Measurements from ENCODE around the gene TNS1.

- no peak for TF ChIP-seq CTCF (IDR thresholded peaks at IDR 0.05)
- no peak for TF ChIP-seq SIN3A (IDR thresholded peaks at IDR 0.05; ENCODE audit: borderline replicate concordance, insufficient read depth, low read depth, low read length)
These were observed 14.6 kb upstream of the TNS1 start for GRCh38 chr2:218017211-218018053.

All from Panc1 (cell line).